Stimulated activated CD4-positive, alpha-beta T cell treated with anti-CD3 and anti-CD28 coated beads, Interleukin-4, amount 100 ng/mL, for 48 hours (primary cell): Measurements from ENCODE around the gene ENOX2.
"Not testable (repeated sequence)": the region's sequence is repeated elsewhere in the genome, so short reads cannot be mapped to it uniquely, and the experiment has no call there.

Experiments used
- DNase-seq, 2 donors: peaks; one replicate each; pipeline ENCODE4 v3.0.0-alpha.2; 2020; ENCODE audit warnings: low read depth in 2 of 2

The ENOX2 gene

GRCh38 chrX:130902783-130903613 is at the start of gene ENOX2:
TSS of gene ENOX2 (minus strand) at chrX:130903209. CDS start at chrX:130703216, 199,993 bp downstream.
- peak; percentile 50 to 73 for DNase-seq

GRCh38 chrX:130952266-130953043 is 49.4 kb upstream of the ENOX2 start:
- no peak for DNase-seq

GRCh38 chrX:130944230-130944629 is 41.2 kb upstream of the ENOX2 start:
- no peak for DNase-seq

- DNase-seq: no peak
Measured at GRCh38 chrX:130937101-130937500, 34.1 kb upstream of the ENOX2 start.

- DNase-seq: no peak
Measured at GRCh38 chrX:130933358-130933757, 30.3 kb upstream of the ENOX2 start.

GRCh38 chrX:130920405-130920804 is 17.4 kb upstream of the ENOX2 start:
- DNase-seq: not testable (repeated sequence)

GRCh38 chrX:130919676-130920075 is 16.7 kb upstream of the ENOX2 start:
- not testable (repeated sequence) for DNase-seq

GRCh38 chrX:130918498-130918897 is 15.5 kb upstream of the ENOX2 start:
- DNase-seq: not testable (repeated sequence)

- DNase-seq: peak in 1 of 2 donors; percentile 11
Measured at GRCh38 chrX:130916636-130917422, 13.8 kb upstream of the ENOX2 start.

GRCh38 chrX:130915302-130915701 is 12.3 kb upstream of the ENOX2 start:
- DNase-seq: no peak

- DNase-seq: no peak
Measured at GRCh38 chrX:130909469-130910136, 6.6 kb upstream of the ENOX2 start.

GRCh38 chrX:130906776-130907175 is 3.8 kb upstream of the ENOX2 start:
- no peak for DNase-seq

GRCh38 chrX:130902446-130902782 is 595 bp downstream of the ENOX2 start:
- no peak for DNase-seq

- no peak for DNase-seq
Measured at GRCh38 chrX:130896802-130897501, 6.1 kb downstream of the ENOX2 start.

- no peak for DNase-seq
Measured at GRCh38 chrX:130896026-130896425, 7.0 kb downstream of the ENOX2 start.

- DNase-seq: no peak
Measured at GRCh38 chrX:130895299-130895698, 7.7 kb downstream of the ENOX2 start.

- DNase-seq: no peak
Measured at GRCh38 chrX:130893356-130894085, 9.5 kb downstream of the ENOX2 start.

GRCh38 chrX:130887376-130887775 is 15.6 kb downstream of the ENOX2 start:
- DNase-seq: no peak

- no peak for DNase-seq
Measured at GRCh38 chrX:130885996-130886395, 17.0 kb downstream of the ENOX2 start.

GRCh38 chrX:130885508-130885907 is 17.5 kb downstream of the ENOX2 start:
- no peak for DNase-seq
